Astrocyte of the spinal cord (primary cell): ENCODE data around the gene B3GALT2.
"Not testable (repeated sequence)": the region's sequence is repeated elsewhere in the genome, so short reads cannot be mapped to it uniquely, and the experiment has no call there.

ENCODE experiments used
- DNase-seq: peaks from one replicate; pipeline ENCODE4 v3.0.0; 2011; ENCODE audit warnings: low read depth, low spot score
- H3K4me3 ChIP-seq: 2 replicates; pipeline ENCODE4 v1.5.1; 2011; ENCODE audit warnings: low read depth, mild to moderate bottlenecking, low read length, moderate library complexity
- CTCF ChIP-seq: IDR thresholded peaks from 2 replicates; pipeline ENCODE4 v1.5.1; 2012; ENCODE audit warnings: low read depth, mild to moderate bottlenecking, low read length, inconsistent platforms
- in situ Hi-C: cut with HindIII; loops from 2 replicates; pipeline ENCODE4 v1.10.0; 2017; ENCODE audit warnings: low sequenced_read_pairs

B3GALT2 gene

GRCh38 chr1:193185901-193186731, at the start of gene B3GALT2:
TSS of gene B3GALT2 (minus strand) at chr1:193186613. CDS start at chr1:193181562, 5,051 bp downstream.
- peak within 1 kb of the TSS; percentile 29 for H3K4me3 ChIP-seq
- TF ChIP-seq CTCF = no peak
- peak; percentile 44 for DNase-seq

GRCh38 chr1:193234530-193234929, 48.1 kb upstream of the B3GALT2 start:
- H3K4me3 ChIP-seq = no peak overlapping the region
- in situ Hi-C loops = no loop called here
- no peak for DNase-seq
- no peak for TF ChIP-seq CTCF

More at GRCh38 chr1:193185901-193186731, at the start of gene B3GALT2:
- in situ Hi-C loops = no loop called here

- DNase-seq, in situ Hi-C loops, H3K4me3 ChIP-seq: not testable (repeated sequence)
Observed at GRCh38 chr1:193231146-193231545, 44.7 kb upstream of the B3GALT2 start.

- DNase-seq = peak; percentile 22
- in situ Hi-C loops = no loop called here
- H3K4me3 ChIP-seq = no peak overlapping the region
- no peak for TF ChIP-seq CTCF
Observed at GRCh38 chr1:193229136-193229535, 42.7 kb upstream of the B3GALT2 start.

GRCh38 chr1:193222056-193222615, 35.7 kb upstream of the B3GALT2 start:
- no peak for TF ChIP-seq CTCF
- H3K4me3 ChIP-seq = no peak overlapping the region
- in situ Hi-C loops = no loop called here
- DNase-seq = no peak

GRCh38 chr1:193221651-193222050, 35.2 kb upstream of the B3GALT2 start:
- no peak for TF ChIP-seq CTCF
- no peak for DNase-seq
- in situ Hi-C loops = no loop called here
- no peak overlapping the region for H3K4me3 ChIP-seq

- no peak for DNase-seq
- in situ Hi-C loops = no loop called here
- no peak overlapping the region for H3K4me3 ChIP-seq
- no peak for TF ChIP-seq CTCF
Observed at GRCh38 chr1:193219391-193219790, 33.0 kb upstream of the B3GALT2 start.
